HG03045 (cell line): ENCODE data around the gene SOX30.

Experiments
- ATAC-seq: cut with Tn5 transposase; IDR thresholded peaks from one replicate; pipeline ENCODE4 v1.9.1; 2021; ENCODE audit warnings: mild to moderate bottlenecking, moderate library complexity; ENCODE audit not compliant: unreplicated experiment

The SOX30 gene

GRCh38 chr5:157610990-157611389, 41.2 kb downstream of the SOX30 start:
- ATAC-seq = peak; percentile 3

GRCh38 chr5:157608972-157609565, 43.2 kb downstream of the SOX30 start:
- no peak for ATAC-seq

GRCh38 chr5:157607371-157608161, 44.7 kb downstream of the SOX30 start:
- ATAC-seq = no peak

- no peak for ATAC-seq
Observed at GRCh38 chr5:157606046-157606445, 46.2 kb downstream of the SOX30 start.

DNA sequence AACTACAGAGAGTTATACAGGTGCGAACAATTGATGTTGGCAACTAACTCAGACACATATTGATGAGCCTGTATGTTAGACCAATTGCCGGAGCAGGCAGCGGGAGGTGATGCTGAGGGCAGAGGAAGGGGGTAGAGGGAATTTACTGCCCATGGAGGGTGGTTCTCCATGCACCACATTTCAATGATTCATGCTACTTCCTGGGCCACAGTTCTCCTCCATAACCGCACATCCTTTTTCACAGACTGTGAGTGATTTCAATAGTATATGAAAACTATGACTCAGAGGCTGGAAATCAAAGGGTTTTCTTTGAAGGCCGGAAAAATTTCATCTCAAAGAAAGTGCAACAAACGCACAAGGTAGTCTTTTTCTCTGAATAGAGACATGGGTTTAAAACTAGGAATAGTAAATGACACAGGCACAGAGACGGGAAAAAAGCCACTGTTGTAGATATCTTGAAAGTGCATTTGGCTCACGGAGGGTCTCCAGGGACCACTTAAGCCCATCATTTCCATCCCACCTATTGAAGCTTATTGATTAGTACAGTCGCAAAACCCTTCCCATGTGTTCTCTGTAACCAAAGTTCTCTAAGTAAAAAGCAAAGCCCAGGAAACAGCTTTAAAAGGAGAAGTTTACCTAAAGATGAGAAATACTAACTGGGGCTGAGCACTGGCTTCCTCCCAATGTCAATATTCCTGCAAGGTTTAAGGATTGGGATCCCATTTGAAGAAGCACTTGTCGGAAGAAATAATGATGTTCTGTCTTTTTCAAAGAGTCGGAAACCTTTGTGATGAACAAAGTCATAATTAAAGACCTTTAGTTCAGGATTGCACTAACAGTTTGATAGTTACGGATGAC, 48.7 kb downstream of the SOX30 start:
- ATAC-seq = no peak

DNA sequence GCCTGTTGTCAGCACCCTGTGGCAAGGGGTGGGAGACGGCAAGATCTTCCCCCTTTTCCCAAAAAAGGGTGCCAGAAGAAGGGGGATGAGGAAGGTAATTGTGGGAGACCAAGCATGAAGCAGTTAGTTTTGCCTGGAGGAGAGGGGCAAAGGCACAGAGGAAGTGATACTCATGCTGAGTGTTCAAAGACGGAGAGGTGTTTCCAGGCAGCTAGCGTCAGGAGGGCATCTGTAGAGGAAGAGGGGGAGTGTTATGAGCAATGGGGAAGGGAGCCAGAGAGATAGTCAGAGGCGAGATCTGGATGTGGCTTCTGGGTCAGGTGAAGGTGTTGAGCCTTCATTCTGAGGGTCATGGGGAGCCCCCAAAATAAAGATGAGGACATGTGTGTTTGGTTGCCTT, 49.7 kb downstream of the SOX30 start:
- ATAC-seq = peak; percentile 50

DNA sequence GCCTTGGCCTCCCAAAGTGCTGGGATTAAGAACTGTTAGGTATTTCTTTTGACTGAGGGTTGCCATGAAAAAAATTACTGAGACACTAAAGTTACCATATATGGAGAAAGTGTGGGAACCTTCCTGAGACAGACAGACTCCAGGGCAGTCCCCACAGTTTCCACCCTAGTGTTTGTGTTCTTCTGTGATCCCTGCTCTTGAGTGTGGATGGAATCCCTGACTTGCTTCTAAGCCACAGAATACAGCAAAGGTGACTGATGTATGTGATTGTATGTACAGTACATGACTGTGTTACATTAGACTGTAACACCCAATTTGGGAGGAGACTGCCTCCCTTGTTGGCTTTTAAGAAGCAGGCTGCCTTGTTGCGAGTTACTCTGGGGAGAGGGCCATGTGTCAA, 52.0 kb downstream of the SOX30 start:
- no peak for ATAC-seq

- no peak for ATAC-seq
Observed at GRCh38 chr5:157599565-157599964, 52.7 kb downstream of the SOX30 start.

DNA sequence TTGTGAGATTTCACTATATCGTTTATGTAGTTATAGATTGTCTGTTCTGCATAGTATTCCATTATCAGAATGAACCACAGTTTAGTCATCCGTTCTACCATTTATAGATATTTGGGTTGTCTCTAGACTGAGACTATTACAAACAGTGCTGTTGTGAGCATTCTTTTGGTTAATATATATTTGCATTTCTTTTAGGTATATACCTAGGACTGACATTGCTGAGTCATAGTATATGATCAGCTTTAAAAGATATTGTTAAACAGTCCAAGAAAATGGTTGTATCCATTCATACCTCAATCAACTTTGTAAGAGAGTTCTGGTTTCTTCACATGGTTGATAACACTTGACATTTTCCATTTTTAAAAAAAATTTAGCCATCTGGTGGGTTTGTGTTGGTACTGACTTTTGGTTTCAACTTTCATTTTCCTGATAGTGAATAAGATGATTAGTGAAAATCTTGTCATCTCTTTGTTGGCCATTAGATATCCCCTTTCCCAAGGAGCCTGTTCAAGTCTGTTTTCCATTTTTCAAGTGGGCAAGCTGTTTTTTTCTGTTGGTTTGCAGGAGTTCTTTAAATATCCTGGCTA, 53.8 kb downstream of the SOX30 start:
- no peak for ATAC-seq

DNA sequence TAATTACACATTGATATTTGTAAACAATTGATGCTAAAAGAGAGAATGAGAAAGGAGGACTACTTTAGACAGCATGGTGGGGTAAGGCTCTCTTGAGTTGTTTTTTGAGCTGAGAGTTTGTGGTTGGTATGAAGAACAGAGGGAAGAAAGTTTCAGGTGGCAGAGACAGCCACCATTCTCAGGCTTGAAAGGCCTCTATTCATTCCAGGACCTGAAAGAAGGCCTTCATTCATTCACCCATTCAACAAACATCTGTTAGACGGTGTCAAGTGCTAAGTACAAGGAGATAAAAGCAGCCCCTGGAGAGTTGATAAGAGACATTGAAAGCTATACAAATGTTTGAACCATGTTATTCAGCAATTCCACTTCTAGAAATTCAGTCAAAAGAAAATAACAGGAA, 55.0 kb downstream of the SOX30 start:
- no peak for ATAC-seq

GRCh38 chr5:157596487-157596886, 55.8 kb downstream of the SOX30 start:
- peak; percentile 77 for ATAC-seq

- no peak for ATAC-seq
Observed at GRCh38 chr5:157594675-157595459, 57.4 kb downstream of the SOX30 start.

DNA sequence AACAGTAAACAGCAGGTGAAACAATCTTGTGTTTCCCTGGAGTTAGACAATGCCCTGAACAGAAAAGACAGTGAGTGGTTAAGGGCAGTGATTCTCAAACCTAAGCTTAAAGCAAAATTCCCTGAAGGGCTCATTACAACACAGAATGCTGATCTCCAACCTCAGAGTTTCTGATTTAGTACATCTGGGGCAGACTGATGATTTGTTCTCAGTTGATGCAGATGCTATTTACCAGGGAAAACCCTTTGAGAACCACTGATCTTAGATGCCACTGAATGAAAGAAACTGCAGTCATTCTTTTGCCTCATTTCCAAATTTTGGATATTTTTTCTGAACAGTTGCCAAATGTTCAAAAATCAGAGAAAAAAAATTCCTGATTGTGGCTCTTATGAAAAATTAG, 58.0 kb downstream of the SOX30 start:
- ATAC-seq = no peak

DNA sequence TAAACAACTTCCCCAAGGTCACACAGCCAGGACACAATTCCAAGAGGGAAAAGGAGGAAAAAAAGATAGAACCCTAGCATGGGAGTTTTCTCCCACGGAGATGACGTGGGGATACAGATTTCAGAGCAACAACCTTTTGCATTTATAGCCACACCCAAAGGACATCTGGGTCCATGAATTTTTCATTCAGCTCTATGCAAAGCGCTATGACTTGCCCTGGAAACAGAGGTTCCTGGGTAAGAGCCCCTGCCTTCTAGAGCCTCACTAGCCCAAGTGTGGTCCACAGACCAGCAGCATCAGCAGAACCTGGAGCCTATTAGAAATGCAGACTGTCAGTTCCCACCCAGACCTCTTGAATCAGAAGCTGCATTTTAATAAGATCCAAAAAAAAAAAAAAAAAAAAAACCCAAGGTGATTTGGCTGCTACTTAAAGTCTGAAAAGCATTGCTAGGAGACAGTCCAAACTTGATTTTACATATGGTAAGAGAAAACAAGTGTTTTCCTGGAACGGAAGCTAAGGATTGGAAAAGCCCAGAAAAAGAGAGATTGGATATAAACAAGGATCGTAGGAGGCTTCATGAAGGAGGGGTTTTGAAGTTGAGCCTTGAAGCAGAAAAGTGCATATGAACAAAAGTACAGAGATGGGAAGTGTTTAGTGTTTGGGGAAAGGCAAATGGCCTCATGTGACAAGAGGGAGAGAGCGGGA, 59.0 kb downstream of the SOX30 start:
- no peak for ATAC-seq

GRCh38 chr5:157592594-157592993, 59.6 kb downstream of the SOX30 start:
- no peak for ATAC-seq

DNA sequence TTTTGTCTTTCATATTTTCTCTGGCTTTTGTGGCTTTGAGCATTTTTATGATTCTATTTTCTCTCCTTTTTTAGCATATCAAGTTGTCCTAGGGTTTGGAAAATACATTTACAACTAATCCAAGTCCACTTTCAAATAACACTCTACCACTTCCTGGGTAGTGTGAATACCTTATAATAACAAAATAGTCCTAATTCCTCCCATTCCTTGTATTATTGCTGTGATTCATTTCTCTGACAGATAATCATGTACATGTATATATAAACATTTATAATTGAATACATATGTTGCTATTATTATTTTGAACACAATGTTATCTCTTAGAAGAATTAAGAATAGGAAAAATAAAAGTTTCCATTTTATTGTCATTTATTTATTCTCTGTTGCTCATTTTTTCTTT, 61.8 kb downstream of the SOX30 start:
- no peak for ATAC-seq

DNA sequence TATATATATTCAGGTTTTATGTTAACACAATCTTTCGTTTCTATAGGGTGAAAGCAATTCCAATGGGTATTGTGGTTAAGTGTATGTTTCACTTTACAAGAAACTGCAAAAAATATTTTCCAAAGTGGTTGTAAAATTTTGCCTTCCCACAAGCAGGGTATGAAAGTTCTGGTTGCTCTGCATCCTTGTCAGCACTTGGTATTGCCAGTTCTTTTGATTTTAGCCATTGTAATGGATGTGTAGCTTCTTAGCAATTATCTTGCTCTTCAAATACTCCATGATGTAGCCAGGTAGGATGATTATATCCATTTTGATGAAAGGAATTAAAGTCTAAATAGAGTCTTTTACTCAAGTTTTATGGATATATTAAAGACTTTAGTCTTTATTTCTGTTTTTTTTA, 67.6 kb downstream of the SOX30 start:
- ATAC-seq = no peak

DNA sequence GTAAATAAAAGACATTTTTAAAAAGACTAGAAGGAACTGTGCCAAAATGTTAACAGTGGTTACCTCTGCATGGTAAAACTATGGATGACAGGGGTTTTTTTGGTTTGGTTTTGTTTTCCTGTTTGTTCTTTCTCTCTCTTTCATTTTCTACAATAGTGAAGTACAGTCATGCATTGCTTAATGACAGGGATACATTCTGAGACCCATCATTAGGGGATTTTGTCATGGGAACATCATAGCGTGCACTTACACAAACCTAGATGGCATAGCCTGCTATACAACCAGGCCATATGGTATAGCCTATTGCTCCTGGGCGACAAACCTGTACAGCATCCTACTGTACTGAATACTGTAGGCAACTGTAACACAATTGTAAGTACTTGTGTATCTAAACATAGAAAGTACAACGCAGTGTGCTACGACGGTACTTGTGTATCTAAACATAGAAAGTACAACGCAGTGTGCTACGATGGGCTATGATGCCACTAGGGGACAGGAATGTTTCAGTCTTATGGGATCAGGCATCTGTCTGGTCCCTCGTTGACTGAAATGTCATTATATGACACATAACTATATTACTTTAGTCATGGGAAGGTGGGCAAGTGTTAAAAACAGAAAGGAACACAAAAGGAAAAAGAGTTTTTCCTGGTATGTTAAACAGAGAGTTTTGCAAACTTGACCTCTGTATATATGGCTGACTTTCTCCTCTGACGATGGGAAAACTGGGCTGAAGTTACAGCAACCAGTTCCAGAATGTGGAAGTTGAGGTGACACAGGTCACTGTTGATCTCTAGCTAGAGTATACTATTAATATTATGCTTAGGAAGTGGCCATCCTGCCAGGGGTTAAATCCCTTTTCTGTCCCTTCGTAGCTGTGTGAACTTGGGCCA, 69.3 kb downstream of the SOX30 start:
- peak; percentile 60 for ATAC-seq

DNA sequence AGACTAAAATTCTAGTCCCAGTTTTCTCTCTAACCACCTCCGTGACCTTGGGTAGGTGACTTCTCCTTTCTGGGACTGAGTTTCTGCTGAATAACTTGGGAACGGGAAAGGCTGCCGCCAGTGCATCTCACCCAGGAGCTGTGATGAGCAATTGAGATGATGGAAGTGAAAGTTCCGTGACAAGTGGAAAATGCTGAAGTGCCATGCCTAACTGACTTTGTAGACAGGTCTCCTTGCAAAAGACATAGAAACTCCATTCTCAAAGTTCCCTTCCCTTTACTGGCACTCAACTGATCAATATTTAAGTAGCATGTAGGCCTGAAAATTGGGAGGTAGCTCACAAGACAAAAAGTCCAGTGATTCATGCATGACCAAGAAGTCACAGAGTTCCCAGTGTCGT, 70.3 kb downstream of the SOX30 start:
- no peak for ATAC-seq
